ENCODE results near the gene LAP3. TPM values are rescaled to one million over a fixed set of nuclear protein-coding genes. Genes with fewer than 3 reads are reported as not detected.
"Not testable (repeated sequence)": the region's sequence is repeated elsewhere in the genome, so short reads cannot be mapped to it uniquely, and the experiment has no call there.

Gene LAP3
- total RNA-seq, 1 donor from 2014 or later: 67.0 TPM

DNA sequence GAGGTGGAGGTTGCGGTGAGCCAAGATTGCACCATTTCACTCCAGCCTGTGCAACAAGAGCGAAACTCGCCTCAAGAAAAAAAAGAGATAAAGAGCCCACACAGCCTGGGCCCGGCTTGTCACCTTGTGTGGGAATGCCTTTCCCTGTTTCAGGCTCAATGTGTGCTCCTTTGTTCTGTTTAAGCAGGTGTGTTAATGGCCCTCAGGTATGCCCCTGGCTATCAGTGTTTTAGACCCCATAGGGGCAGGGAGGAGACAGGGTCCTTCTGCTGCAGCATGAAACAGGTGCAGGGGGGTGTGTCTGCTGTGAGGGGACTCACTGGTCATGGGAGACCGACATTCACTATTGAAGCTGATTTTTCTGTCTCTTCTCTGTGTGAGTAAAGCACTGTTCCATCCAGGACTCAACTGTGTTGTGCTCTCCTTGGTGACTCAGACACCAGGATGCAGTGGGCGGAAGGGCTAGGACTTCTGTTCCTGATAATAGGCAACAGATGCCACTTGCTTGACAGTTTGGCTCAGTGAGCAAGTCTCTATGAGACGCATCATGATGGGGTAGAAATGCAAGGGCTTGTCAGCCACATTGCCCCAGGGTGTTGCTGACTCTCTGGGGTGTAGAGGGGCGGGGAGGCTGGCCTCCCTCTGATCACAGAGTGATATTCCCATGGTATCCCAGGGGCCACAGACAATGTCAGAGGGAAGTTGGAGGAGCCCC lies 15.6 kb upstream of the LAP3 start:
- DNase-seq (ENCODE audit: low spot score) (no peak), ATAC-seq (no peak)

DNA sequence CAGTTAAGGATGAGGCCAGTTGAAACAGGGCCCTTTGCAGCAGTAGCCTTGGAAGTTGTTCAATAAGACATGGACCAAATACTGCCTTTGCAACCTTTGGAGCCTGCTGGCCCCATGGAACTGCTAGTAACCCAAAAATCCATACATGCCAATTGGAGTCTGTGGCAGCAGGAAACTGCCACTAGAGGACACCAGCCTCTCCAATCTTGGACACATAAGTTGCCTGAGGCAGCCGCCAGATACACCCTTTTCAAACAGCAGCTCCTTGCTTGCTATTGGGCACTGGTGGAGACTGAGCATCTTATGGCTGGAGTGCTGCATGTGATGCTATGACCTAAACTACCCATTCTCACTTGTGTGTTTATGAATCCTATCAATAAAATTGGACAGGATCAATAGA lies 14.8 kb upstream of the LAP3 start:
- no peak for ATAC-seq
- no peak for DNase-seq (ENCODE audit: low spot score)

DNA sequence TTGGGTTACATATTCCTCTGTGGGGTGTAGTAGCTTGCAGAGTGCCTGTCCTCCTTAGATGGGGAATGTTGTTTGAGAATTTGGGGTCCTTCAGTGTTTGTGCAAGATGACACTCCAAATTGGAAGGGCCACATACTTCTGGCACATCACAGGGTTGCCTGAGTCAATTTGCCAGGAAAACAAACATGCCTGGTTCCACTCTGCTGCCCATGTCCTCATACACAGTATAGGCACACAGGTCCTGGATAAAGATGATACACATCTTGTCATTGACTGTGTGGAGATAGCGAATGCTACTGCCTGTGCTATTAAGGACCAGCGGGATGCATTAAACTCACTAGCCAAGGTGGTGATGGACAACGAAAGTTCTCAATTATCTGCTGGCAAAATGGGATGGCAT lies 11.2 kb upstream of the LAP3 start:
- ATAC-seq (peak; percentile 78), DNase-seq (ENCODE audit: low spot score) (no peak)

DNA sequence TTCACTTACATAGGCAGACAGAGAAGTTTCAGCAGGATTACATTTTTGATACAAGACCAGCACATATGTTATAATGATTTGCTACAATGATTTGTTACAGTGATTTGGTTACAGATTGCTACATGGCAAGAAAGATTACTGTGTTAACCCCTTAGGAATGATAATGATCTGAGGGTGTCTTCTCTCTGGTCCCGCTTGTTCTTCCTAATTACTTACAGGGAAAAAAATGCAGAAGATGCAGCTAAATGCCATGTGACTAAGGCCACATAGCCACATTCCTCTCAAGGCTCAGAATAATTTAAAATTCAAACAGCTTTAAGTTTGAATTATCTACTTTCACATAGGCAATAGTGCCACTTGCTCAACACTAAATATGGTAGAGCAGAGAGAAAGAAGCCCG lies 9.7 kb upstream of the LAP3 start:
- ATAC-seq (no peak), DNase-seq (ENCODE audit: low spot score) (no peak)

DNA sequence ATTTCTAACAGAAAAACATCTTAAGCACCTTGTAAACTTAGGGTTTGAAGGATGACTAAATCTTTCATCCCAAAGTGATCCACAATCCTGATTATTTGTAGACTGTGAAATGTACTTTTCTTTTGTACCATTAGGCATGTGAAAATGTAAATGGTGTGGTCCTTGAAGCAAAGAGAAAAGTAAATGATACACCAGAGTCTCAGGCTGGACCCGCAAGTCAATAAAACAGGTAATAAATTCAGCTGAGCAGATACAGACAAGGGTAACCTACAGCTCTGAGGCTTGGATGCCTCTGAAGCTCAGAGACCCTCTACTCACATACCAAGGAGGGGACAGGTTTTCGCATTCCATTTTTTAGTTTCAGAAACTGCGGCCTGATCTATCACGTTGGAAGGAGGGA lies 2.8 kb upstream of the LAP3 start:
- ATAC-seq: no peak
- no peak for DNase-seq (ENCODE audit: low spot score)

DNA sequence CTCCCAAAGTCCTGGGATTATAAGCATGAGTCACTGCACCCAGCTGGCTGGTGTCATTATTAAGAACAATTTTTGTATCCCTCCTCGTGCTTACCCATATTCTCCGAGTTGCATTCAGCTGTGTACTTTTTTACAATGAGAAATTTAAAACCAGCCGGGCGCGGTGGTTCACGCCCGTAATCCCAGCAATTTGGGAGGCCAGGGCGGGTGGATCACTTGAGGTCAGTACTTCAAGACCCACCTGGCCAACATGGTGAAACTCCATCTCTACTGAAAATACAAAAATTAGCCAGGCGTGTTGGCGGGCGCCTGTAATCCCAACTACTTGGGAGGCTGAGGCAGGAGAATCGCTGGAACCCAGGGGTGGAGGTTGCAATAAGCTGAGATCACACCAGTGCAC lies 1.8 kb upstream of the LAP3 start:
- ATAC-seq; DNase-seq (ENCODE audit: low spot score): not testable (repeated sequence)

DNA sequence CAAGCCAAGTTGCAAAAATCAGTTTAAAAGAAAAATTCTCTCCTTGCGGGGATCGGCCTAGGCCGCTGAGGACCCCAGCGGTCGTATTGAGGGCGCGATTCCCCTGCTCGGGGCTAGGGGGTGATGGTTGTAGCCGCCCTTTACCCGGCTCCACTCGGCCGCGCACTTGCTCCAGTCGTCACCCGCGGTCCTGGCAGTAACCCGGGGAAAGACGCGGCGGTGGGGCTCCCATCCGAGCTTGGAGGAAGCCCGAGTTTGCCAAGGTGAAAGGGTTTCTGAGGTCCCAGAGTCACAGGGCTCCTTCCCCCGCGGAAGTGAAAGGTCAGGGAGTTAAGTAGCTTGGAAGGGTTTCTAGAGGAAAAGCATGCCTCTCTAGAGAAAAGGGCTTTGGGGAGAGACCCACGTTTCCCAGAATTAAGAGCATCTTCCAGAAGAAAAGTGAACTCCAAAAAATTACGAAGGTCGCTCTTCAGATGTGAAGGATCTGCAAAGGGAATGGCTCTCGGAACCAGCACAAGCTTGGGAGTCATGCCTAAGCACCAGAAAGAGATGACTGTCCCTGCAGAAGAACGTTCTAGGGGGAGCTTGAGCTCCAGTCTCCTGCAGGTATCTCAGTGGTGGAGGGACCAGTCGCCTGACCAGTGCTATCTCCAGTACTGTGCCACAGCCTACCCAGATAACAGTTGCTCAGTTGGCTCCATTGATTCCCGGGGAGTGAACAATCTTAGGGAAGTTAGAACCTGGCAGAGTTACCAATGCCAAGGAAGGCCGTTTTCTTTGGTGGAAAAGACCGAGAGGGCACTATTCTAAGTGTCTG lies 875 bp downstream of the LAP3 start:
- ATAC-seq: peak; percentile 26
- peak; percentile 58 for DNase-seq (ENCODE audit: low spot score)

DNA sequence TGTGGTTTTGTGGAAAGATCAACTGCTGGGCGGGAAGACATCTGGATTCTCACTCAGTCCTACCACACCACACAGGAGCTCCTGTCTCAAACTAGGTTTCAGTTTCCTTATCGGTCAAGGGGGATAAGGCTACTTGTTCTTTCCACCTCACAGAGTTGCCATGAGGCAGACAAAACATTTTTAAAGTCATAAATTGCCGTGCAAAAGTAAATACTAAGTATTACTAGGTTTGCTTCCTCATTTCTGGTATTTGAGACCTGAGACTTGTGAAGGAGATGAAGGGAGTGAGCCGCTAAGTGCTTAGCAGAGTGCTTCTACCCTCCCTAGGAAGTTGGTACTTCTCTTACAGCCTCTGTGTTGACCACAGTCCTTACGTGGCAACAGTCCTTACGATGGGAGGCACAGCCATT lies 1.5 kb downstream of the LAP3 start:
- no peak for ATAC-seq
- DNase-seq (ENCODE audit: low spot score): no peak

DNA sequence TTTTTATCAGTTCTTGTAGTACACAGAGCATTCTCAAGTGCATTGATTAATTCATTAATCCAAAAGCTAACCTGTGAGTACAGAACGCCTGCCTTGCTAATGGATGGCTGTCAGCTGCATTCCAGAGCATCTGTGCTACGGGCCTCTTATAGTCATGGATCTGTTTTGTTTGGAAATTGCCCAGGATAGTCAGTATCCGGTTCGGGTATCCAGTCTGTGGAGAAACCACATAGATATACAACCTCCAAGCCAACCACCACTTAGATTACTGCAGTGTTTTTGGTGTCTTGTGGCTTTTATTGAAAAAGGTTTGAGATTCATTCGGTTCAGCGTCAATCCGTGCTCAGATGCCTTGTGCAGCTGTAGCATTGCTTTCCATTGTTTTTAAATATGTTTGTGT lies 4.0 kb downstream of the LAP3 start:
- DNase-seq (ENCODE audit: low spot score) (no peak), ATAC-seq (no peak)

DNA sequence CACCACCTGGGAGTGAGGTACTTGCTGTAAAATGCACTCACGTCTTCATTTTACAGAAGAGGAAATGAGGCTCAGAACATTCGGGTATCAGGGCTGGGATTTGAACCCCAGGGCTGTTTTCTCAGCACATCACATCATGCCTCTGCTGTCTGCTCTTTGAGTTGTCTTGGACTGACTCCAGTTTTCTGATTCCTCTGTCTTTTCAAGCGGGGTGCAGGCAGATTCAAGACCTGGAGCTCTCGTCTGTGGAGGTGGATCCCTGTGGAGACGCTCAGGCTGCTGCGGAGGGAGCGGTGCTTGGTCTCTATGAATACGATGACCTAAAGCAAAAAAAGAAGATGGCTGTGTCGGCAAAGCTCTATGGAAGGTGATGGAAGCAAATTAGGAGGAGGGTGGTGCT lies 6.3 kb downstream of the LAP3 start:
- no peak for ATAC-seq
- no peak for DNase-seq (ENCODE audit: low spot score)

DNA sequence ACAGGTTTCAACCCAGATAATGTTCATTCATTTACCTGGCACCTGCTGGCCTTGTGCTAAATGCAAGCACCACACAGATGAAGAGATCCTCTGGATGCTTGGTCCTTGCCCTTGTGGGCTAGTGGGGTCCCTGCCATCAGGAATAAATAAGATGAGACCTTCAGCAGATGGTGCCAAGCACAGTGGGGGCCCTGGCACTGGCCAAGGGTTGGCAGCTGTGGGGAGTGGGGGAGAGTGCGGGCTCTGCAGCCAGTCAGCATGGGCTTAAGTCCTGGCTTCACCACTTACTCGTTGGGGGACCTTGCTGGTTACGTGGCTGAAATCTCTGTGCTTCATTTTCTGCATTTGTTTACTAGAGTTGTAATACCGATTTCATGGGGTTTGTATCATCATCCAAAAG lies 6.9 kb downstream of the LAP3 start:
- no peak for ATAC-seq
- DNase-seq (ENCODE audit: low spot score): no peak

DNA sequence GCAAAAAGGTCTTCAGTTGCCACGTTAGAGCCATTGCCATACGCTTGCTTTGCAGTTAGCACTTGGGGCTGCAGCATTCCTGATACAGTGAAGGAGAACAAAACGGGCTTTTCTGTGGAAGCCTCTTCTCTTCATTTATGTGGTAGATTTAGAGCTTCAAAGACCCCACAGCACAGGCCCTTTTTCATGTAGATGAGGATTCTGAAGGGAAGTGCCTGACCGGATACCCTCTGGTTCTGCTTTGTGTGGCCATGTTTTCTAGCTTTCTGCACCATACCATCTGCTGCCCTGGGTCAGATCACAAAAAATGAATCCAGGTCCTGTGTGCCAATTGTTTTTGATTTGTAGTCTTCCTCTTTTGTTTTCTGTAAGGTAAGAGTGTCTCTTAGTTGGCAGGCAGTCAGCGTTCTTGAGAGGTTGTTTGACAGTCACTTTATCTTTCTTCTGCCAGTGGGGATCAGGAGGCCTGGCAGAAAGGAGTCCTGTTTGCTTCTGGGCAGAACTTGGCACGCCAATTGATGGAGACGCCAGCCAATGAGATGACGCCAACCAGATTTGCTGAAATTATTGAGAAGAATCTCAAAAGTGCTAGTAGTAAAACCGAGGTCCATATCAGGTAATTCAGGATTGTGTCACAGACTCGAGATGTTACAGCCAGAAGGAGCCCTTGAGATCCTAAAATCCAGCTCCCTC lies 7.7 kb downstream of the LAP3 start:
- no peak for DNase-seq (ENCODE audit: low spot score)
- no peak for ATAC-seq

DNA sequence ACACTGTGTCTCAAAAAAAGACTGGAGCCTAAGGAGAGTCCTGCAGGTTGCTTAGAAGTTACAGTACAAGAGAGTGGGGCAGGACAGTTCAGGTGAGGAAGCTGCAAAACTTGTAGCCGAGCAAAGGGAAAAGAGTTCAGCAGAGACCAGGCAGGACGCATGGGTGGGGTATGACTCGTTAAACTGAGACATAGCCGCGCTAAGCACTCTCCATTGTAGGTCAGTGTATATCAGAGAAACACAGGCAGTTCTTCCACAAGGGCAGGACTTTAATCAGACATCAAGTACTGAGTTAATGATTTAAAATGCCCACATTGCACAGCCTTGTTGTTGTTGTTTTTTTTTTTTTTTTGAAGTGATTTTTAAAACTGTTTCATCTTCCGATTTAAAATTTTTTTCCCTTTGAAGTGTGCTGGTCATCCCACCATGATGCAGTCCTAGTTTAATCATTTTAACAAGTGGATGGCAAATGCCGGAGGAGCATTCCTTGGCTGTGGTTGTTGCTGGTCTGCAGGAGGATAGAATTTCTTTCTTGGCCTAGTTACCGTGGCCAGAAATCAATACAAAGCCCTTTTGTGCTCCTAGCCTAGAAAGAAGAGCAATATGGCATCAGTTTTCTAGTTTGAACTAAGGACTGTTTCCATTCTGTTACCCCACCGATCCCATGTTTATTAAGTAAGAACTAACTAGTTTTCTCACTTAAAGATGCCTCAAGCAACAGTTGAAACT lies 10.3 kb downstream of the LAP3 start:
- DNase-seq (ENCODE audit: low spot score) (no peak), ATAC-seq (peak; percentile 85)

DNA sequence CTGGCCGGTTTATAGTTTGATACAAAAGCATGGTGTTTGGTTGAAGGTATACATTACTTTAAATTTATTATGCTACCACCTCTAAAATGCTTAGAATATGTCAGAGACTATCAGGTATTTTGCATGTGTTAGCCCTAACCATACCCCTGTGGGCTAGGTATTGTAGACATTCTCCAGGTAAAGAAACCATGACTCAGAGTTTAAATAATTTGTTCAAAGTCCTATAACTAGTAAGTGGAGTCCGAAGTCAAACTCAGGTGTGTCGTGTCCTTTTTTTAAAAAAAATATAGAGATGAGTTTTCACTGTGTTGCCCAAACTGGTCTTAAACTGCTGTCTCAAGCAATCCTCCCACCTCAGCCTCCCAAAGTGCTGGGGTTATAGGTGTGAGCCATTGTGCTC lies 12.4 kb downstream of the LAP3 start:
- ATAC-seq: no peak
- no peak for DNase-seq (ENCODE audit: low spot score)

DNA sequence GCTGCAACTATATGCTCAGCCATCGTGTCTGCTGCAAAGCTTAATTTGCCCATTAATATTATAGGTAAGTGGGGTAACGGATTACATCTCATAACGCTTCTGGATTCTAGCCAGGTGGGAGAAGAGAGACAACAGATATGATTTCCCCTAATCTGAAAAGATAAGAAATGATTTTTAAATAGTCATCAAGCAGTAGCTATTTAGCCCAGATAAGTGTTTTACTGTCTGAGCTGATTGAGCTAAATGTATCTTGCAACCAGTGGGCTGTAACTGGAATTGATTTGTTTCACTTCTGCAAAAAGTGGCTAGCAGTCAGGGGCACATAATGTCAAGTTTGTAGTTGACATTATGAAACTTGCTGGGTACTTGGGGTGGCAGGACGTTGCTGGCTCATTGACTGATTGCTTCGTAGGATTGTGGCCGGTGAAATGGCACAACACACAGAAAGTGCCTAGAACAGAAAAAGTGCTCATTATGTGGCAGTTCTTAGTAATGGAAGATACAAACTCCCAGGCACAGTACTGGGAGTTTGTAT lies 18.5 kb downstream of the LAP3 start:
- ATAC-seq: peak; percentile 25
- DNase-seq (ENCODE audit: low spot score): no peak

DNA sequence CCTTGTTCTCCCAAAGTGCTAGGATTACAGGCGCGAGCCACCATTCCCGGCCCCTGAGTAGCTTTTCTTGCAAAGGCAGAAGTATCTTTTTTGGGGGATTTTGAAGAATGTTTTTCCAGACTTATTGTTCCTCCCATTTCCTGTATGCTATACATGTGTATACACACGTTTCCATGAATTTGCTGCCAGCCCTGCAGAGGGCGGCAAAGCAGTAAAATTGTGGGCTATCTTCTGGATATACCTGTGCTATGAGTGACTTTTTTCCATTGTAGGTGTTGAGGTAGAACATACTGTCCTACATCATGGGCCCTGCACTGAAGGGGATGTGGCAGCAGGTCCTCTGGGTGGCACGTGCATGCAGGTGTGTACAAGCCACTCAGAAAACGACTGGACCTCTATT lies 20.5 kb downstream of the LAP3 start:
- no peak for DNase-seq (ENCODE audit: low spot score)
- ATAC-seq: peak; percentile 55

DNA sequence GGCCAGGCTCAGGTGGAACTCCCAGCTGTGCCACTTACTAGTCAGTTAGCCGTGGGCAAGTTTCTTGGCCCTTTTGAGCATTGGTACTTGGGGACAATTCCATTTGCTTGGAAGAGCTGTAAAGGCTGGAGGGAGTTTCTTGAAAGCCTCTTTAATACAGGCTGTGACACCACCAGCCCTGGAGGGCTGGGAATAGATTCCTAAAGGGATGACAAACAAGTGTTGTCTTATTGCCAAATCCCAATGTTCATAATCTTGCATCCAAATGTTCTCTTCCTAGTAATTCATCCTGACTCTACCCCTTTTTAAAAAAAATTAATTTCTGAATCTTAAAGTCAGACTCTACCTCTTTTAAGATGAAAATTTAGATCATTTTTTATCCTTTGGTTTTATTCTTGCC lies 22.8 kb downstream of the LAP3 start:
- DNase-seq (ENCODE audit: low spot score): no peak
- ATAC-seq: no peak

DNA sequence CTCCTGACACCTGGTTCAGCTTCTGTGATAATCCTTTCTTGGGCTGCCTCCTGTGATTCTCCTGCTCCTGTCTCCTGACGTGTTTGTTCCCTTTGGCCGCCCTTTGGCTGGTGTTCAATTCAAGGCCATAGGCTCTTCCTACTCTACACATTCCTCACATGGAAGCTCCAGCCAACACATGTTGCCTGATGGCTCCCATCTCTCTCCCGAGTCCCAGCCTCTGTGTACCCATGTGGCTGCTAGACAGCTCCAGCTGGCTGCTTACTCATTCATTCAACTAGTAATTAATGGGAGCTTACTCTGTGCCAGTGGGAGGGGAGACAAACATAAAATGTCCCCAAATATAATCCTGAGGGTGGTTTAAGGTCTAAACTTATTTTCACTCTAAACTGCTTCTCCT lies 28.2 kb downstream of the LAP3 start:
- DNase-seq (ENCODE audit: low spot score) (no peak), ATAC-seq (no peak)

DNA sequence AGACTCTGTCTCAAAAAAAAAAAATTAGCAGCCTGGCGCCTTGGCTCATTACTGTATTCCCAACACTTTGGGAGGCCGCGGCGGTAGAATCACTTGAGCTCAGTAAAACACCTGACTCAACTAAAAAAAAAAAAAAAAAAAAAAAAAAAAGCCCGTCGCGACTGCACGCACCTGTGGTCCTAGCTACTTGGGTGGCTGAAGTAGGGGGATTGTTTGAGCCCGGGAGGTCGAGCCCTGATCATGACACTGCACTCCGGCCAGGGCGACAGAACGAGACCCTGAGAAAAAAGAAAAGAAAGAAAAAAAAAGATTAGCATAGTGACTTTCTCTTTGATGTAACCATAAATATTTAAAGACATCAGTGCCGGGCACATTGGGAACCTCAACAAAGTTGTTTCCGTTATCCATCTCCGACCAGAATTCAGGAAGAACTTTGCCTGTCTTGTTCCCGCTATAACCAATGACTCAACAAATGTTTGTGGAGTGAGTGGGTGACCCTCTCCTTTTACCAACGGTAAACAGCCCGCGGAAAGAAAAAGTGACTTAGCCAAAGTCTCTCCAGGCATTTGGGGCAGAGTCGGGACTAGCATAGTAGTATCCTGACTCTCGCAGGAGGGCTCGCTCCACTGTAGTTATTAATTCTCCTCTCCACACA lies 36.9 kb downstream of the LAP3 start:
- DNase-seq (ENCODE audit: low spot score) (no peak), ATAC-seq (peak; percentile 81)
